Astrocyte (in vitro differentiated cells and primary cell): ENCODE measurements around the gene PAQR4. TPM values are rescaled to one million over a fixed set of nuclear protein-coding genes. Genes with fewer than 3 reads are reported as not detected.
"Not testable (repeated sequence)": the region's sequence is repeated elsewhere in the genome, so short reads cannot be mapped to it uniquely, and the experiment has no call there.

Experiments
- DNase-seq: peaks from one replicate; pipeline ENCODE4 v3.0.0-alpha.2; 2010; ENCODE audit warnings: low read depth
- FAIRE-seq: peaks from 2 replicates; lab custom pipeline; 2011; peaks lifted over from hg19 to GRCh38; lab: Jason Lieb, UNC
- H2AFZ ChIP-seq: 2 replicates; pipeline ENCODE4 v1.6.0; 2012; ENCODE audit warnings: low read depth, low read length, inconsistent platforms
- H3K27ac ChIP-seq: 2 replicates; pipeline ENCODE4 v1.5.1; 2011; ENCODE audit warnings: low read depth, low read length, inconsistent platforms
- H3K27me3 ChIP-seq: 2 replicates; pipeline ENCODE4 v1.6.0; 2011; ENCODE audit warnings: low read length, inconsistent platforms; ENCODE audit not compliant: insufficient read depth
- H3K36me3 ChIP-seq: 2 replicates; pipeline ENCODE4 v1.5.1; 2011; ENCODE audit warnings: low read length, inconsistent platforms; ENCODE audit not compliant: insufficient read depth
- H3K4me1 ChIP-seq: 2 replicates; pipeline ENCODE4 v1.5.1; 2011; ENCODE audit warnings: low read length, inconsistent platforms; ENCODE audit not compliant: insufficient read depth
- H3K4me2 ChIP-seq: 2 replicates; pipeline ENCODE4 v1.6.0; 2012; ENCODE audit warnings: low read length, inconsistent platforms
- H3K4me3 ChIP-seq: 2 replicates; pipeline ENCODE4 v1.5.1; 2011; ENCODE audit warnings: low read depth, mild to moderate bottlenecking, low read length, inconsistent platforms; ENCODE audit not compliant: insufficient read depth
- H3K79me2 ChIP-seq: 2 replicates; pipeline ENCODE4 v1.6.0; 2012; ENCODE audit warnings: mild to moderate bottlenecking, low read length, inconsistent platforms; ENCODE audit not compliant: insufficient read depth
- H3K9ac ChIP-seq: 2 replicates; pipeline ENCODE4 v1.6.0; 2012; ENCODE audit warnings: mild to moderate bottlenecking, low read length, inconsistent platforms
- H3K9me3 ChIP-seq: 2 replicates; pipeline ENCODE4 v1.5.1; 2012; ENCODE audit warnings: low read depth, mild to moderate bottlenecking, low read length, inconsistent platforms; ENCODE audit not compliant: insufficient read depth
- H4K20me1 ChIP-seq: 2 replicates; pipeline ENCODE4 v1.6.0; 2012; ENCODE audit warnings: low read length, inconsistent platforms; ENCODE audit not compliant: insufficient read depth
- H3K27ac Mint-ChIP-seq: one replicate; pipeline ENCODE4 v1.8.0; 2021; ENCODE audit warnings: mild to moderate bottlenecking, mixed read lengths; ENCODE audit not compliant: unreplicated experiment
- H3K27me3 Mint-ChIP-seq: one replicate; pipeline ENCODE4 v1.8.0; 2021; ENCODE audit warnings: low read depth, mixed read lengths; ENCODE audit not compliant: unreplicated experiment
- H3K36me3 Mint-ChIP-seq: one replicate; pipeline ENCODE4 v1.8.0; 2021; ENCODE audit warnings: low read depth, mixed read lengths; ENCODE audit not compliant: unreplicated experiment
- H3K4me1 Mint-ChIP-seq: one replicate; pipeline ENCODE4 v1.8.0; 2021; ENCODE audit warnings: low read depth, mixed read lengths; ENCODE audit not compliant: unreplicated experiment
- H3K4me3 Mint-ChIP-seq: one replicate; pipeline ENCODE4 v1.8.0; 2021; ENCODE audit warnings: mild to moderate bottlenecking, moderate library complexity, mixed read lengths; ENCODE audit not compliant: unreplicated experiment
- H3K9me3 Mint-ChIP-seq: one replicate; pipeline ENCODE4 v1.8.0; 2021; ENCODE audit warnings: mild to moderate bottlenecking, mixed read lengths; ENCODE audit not compliant: unreplicated experiment
- EZH2 ChIP-seq: IDR thresholded peaks from 2 replicates; pipeline ENCODE4 v1.6.1; 2012; ENCODE audit warnings: mild to moderate bottlenecking, low read length, inconsistent platforms; ENCODE audit not compliant: insufficient read depth
- total RNA-seq: library from RNA; stranded (reverse); gene quantifications from 2 replicates; pipeline ENCODE4 v1.2.1, GENCODE V29; 2021
- TF ChIP-seq, protein P1 (sequence below): IDR thresholded peaks from 2 replicates; pipeline ENCODE4 v1.5.1; 2011; ENCODE audit warnings: low read depth, mild to moderate bottlenecking, inconsistent platforms, low read length, moderate library complexity; ENCODE audit not compliant: insufficient read depth

Gene PAQR4
- total RNA-seq, 1 donor from 2014 or later = 4.8 TPM

DNA sequence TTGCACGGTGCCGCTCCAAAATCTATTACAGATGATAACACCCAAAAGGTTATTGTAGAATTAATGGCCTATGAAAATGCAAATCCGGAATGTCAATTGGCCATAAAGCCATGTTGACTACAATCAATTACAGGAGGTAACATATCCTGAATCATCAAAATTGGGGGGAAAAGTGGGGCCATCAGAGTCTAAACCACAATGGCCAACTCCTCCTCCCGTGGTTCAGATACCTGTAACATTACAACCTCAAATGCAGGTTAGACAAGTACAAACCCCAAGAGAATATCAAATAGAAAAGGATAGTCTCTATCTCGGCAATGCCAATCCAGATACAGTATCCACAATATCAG lies 42.5 kb upstream of the PAQR4 start:
- FAIRE-seq = no peak
- Histone ChIP-seq H3K4me2 (peak overlapping the region; percentile 63), H2AFZ (peak overlapping the region; percentile 16)

GRCh38 chr16:2927010-2927646 lies 42.0 kb upstream of the PAQR4 start:
- Histone ChIP-seq H3K36me3 (peaks cover 8% of the 10 kb centered on the region), H4K20me1 (peaks cover 32% of the 10 kb centered on the region), H3K4me2 (peak overlapping the region; percentile 63), H3K4me1 (peaks cover 6% of the 10 kb centered on the region), H3K4me3 (no peak overlapping the region), H3K27ac (no peak overlapping the region), H2AFZ (peak overlapping the region; percentile 16), H3K9ac (no peak overlapping the region), H3K27me3 (no peaks in the 10 kb centered on the region), H3K9me3 (no peaks in the 10 kb centered on the region), H3K79me2 (peaks cover 16% of the 10 kb centered on the region)
- no peaks in the 10 kb centered on the region for H3K27me3 Mint-ChIP-seq
- H3K36me3 Mint-ChIP-seq = peaks cover 20% of the 10 kb centered on the region
- FAIRE-seq (peak; percentile 80), DNase-seq (peak; percentile 67)
- no peak overlapping the region for H3K27ac Mint-ChIP-seq
- TF ChIP-seq, protein P1, sequence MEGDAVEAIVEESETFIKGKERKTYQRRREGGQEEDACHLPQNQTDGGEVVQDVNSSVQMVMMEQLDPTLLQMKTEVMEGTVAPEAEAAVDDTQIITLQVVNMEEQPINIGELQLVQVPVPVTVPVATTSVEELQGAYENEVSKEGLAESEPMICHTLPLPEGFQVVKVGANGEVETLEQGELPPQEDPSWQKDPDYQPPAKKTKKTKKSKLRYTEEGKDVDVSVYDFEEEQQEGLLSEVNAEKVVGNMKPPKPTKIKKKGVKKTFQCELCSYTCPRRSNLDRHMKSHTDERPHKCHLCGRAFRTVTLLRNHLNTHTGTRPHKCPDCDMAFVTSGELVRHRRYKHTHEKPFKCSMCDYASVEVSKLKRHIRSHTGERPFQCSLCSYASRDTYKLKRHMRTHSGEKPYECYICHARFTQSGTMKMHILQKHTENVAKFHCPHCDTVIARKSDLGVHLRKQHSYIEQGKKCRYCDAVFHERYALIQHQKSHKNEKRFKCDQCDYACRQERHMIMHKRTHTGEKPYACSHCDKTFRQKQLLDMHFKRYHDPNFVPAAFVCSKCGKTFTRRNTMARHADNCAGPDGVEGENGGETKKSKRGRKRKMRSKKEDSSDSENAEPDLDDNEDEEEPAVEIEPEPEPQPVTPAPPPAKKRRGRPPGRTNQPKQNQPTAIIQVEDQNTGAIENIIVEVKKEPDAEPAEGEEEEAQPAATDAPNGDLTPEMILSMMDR = peak; percentile 91
- TF ChIP-seq EZH2 = no peak
- H3K9me3 Mint-ChIP-seq = peaks cover 11% of the 10 kb centered on the region
- no peaks in the 10 kb centered on the region for H3K4me1 Mint-ChIP-seq
- no peak overlapping the region for H3K4me3 Mint-ChIP-seq

More for the DNA sequence above, 42.5 kb upstream of the PAQR4 start:
- no peaks in the 10 kb centered on the region for H3K9me3 ChIP-seq
- H3K4me3 Mint-ChIP-seq = no peak overlapping the region
- no peak overlapping the region for H3K9ac ChIP-seq
- TF ChIP-seq, protein P1 = no peak
- no peak for TF ChIP-seq EZH2
- peaks cover 11% of the 10 kb centered on the region for H3K9me3 Mint-ChIP-seq
- peaks cover 37% of the 10 kb centered on the region for H4K20me1 ChIP-seq
- no peak overlapping the region for H3K4me3 ChIP-seq
- H3K36me3 ChIP-seq = peaks cover 9% of the 10 kb centered on the region
- no peak overlapping the region for H3K27ac Mint-ChIP-seq
- DNase-seq = no peak
- peaks cover 21% of the 10 kb centered on the region for H3K36me3 Mint-ChIP-seq
- no peak overlapping the region for H3K27ac ChIP-seq
- H3K4me1 Mint-ChIP-seq = no peaks in the 10 kb centered on the region
- peaks cover 6% of the 10 kb centered on the region for H3K4me1 ChIP-seq
- no peaks in the 10 kb centered on the region for H3K27me3 Mint-ChIP-seq
- peaks cover 17% of the 10 kb centered on the region for H3K79me2 ChIP-seq
- no peaks in the 10 kb centered on the region for H3K27me3 ChIP-seq

DNA sequence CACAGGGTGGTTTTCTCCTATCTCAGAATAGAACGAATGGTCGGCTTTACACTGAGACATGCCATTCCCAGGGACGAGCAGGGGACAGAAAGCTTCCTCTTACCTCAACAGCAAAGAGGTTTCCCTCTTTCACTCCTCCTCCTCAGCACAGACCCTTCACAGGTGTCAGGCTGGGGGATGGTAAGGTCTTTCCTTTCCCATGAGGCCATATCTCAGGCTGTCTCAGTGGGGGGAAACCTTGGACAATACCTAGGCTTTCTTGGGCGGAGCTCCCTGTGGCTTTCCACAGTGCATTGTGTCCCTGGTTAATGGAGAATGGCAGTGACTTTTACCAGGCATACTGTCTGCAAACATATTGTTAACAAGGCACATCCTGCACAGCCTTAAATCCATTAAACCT lies 41.0 kb upstream of the PAQR4 start:
- not testable (repeated sequence) for H3K4me1 ChIP-seq, H3K9ac ChIP-seq, H3K27me3 Mint-ChIP-seq, H2AFZ ChIP-seq, H3K79me2 ChIP-seq, H3K4me3 ChIP-seq, H3K27me3 ChIP-seq, H3K36me3 ChIP-seq, DNase-seq, H3K4me3 Mint-ChIP-seq, H3K27ac ChIP-seq, H3K4me1 Mint-ChIP-seq, H3K27ac Mint-ChIP-seq, FAIRE-seq, H3K4me2 ChIP-seq, H3K9me3 ChIP-seq
- Mint-ChIP-seq H3K36me3 (peaks cover 13% of the 10 kb centered on the region), H3K9me3 (peaks cover 11% of the 10 kb centered on the region)
- peaks cover 35% of the 10 kb centered on the region for H4K20me1 ChIP-seq
